IMR-90 (cell line): ENCODE results near the gene ITPR2. TPM values are rescaled to one million over a fixed set of nuclear protein-coding genes. Genes with fewer than 3 reads are reported as not detected.

ENCODE experiments used
- ATAC-seq: fragments of 200-7000 bp; cut with Tn5 transposase; 2 replicates; pipeline ENCODE4 v1.9.1; 2020; ENCODE audit warnings: low read depth, mild to moderate bottlenecking, moderate library complexity
- BruUV-seq: library from RNA; stranded (reverse); fragments of 400-500 nt; replicated peaks from 2 replicates; lab custom pipeline; 2021; lab: Mats Ljungman, UMichigan
- CTCF ChIA-PET: fragments of 300-600 bp; formaldehyde crosslinking; extraction: SDS; loops from one replicate; lab custom pipeline; 2021; ENCODE audit warnings: antibody characterized with exemption; lab: Yijun Ruan, JAX
- POLR2A ChIA-PET: fragments of 300-600 bp; sonication (Branson Sonifier 250); formaldehyde crosslinking; loops from one replicate; lab custom pipeline; 2022; ENCODE audit warnings: antibody characterized with exemption; ENCODE audit not compliant: unreplicated experiment; lab: Charles Lee
- DNase-seq: peaks from one replicate; pipeline ENCODE4 v3.0.0; 2013
- H2AFZ ChIP-seq: replicated peaks from 2 replicates; pipeline ENCODE3; 2013; ENCODE audit warnings: low read length, mild to moderate bottlenecking; ENCODE audit not compliant: poor library complexity
- H2AK5ac ChIP-seq: 2 replicates; pipeline ENCODE4 v1.6.1; 2013; ENCODE audit warnings: low read depth, low read length, inconsistent platforms
- H2AK9ac ChIP-seq: replicated peaks from 2 replicates; pipeline ENCODE3; 2013; ENCODE audit warnings: mild to moderate bottlenecking, low read depth, low read length, moderate library complexity; ENCODE audit not compliant: poor library complexity
- H2BK120ac ChIP-seq: 2 replicates; pipeline ENCODE4 v1.6.1; 2013; ENCODE audit warnings: low read depth, low read length, inconsistent platforms
- H2BK15ac ChIP-seq: 3 replicates; pipeline ENCODE4 v1.6.1; 2013; ENCODE audit warnings: low read depth, low read length, inconsistent platforms
- H2BK20ac ChIP-seq: 2 replicates; pipeline ENCODE4 v1.6.1; 2013; ENCODE audit warnings: low read depth, mild to moderate bottlenecking, inconsistent platforms, low read length, moderate library complexity
- H2BK5ac ChIP-seq: 2 replicates; pipeline ENCODE4 v1.6.1; 2013; ENCODE audit warnings: mild to moderate bottlenecking, low read depth, low read length, inconsistent platforms; ENCODE audit not compliant: poor library complexity, severe bottlenecking
- H3K14ac ChIP-seq: replicated peaks from 2 replicates; pipeline ENCODE4 v1.6.1; 2013; ENCODE audit warnings: low read depth, low read length, inconsistent platforms
- H3K18ac ChIP-seq: 2 replicates; pipeline ENCODE4 v1.6.1; 2013; ENCODE audit warnings: low read depth, low read length, control low read depth
- H3K23ac ChIP-seq: 2 replicates; pipeline ENCODE4 v1.6.1; 2013; ENCODE audit warnings: low read depth, low read length, inconsistent platforms
- H3K27ac ChIP-seq: 2 replicates; pipeline ENCODE4 v1.5.1; 2013; ENCODE audit warnings: mild to moderate bottlenecking, control low read depth, low read length; ENCODE audit not compliant: insufficient read depth
- H3K27me3 ChIP-seq: 2 replicates; pipeline ENCODE4 v1.6.1; 2013; ENCODE audit warnings: low read length; ENCODE audit not compliant: control insufficient read depth, insufficient read depth
- H3K36me3 ChIP-seq: 2 replicates; pipeline ENCODE4 v1.6.1; 2013; ENCODE audit warnings: low read length, mixed read lengths; ENCODE audit not compliant: control insufficient read depth, insufficient read depth
- H3K4ac ChIP-seq: 2 replicates; pipeline ENCODE4 v1.6.1; 2013; ENCODE audit warnings: low read depth, low read length, inconsistent platforms
- H3K4me1 ChIP-seq: 2 replicates; pipeline ENCODE4 v1.6.1; 2013; ENCODE audit warnings: low read length, mixed read lengths; ENCODE audit not compliant: control insufficient read depth, insufficient read depth
- H3K4me2 ChIP-seq: 2 replicates; pipeline ENCODE4 v1.6.1; 2013; ENCODE audit warnings: low read depth, mild to moderate bottlenecking, control low read depth, low read length, moderate library complexity
- H3K4me3 ChIP-seq: 2 replicates; pipeline ENCODE4 v1.5.1; 2013; ENCODE audit warnings: low read depth, mild to moderate bottlenecking, control low read depth, low read length, moderate library complexity; ENCODE audit not compliant: insufficient read depth
- H3K56ac ChIP-seq: 2 replicates; pipeline ENCODE4 v1.6.1; 2013; ENCODE audit warnings: low read length, inconsistent platforms; ENCODE audit not compliant: insufficient read depth; ENCODE audit errors: extremely low read depth
- H3K79me1 ChIP-seq, 2 experiments: 2 replicates each; pipeline ENCODE4 v1.6.1; 2013; ENCODE audit warnings: low read length in 2 of 2, inconsistent platforms in 1 of 2, low read depth in 1 of 2
- H3K9ac ChIP-seq: 2 replicates; pipeline ENCODE4 v1.6.1; 2013; ENCODE audit warnings: low read depth, low read length, control low read depth
- H3K9me1 ChIP-seq: 2 replicates; pipeline ENCODE4 v1.6.1; 2013; ENCODE audit warnings: low read length, inconsistent platforms; ENCODE audit not compliant: insufficient read depth
- H3K9me3 ChIP-seq: 2 replicates; pipeline ENCODE4 v1.6.1; 2013; ENCODE audit warnings: low read length; ENCODE audit not compliant: control insufficient read depth, insufficient read depth
- H4K20me1 ChIP-seq: 2 replicates; pipeline ENCODE4 v1.6.1; 2013; ENCODE audit warnings: low read length, inconsistent platforms; ENCODE audit not compliant: insufficient read depth
- H4K5ac ChIP-seq: 2 replicates; pipeline ENCODE4 v1.6.1; 2013; ENCODE audit warnings: mild to moderate bottlenecking, low read depth, low read length, control low read depth
- H4K8ac ChIP-seq, 2 experiments: 2 replicates each; pipeline ENCODE4 v1.6.1; 2013; ENCODE audit warnings: low read depth in 2 of 2, low read length in 2 of 2, control low read depth in 1 of 2, inconsistent platforms in 1 of 2
- H4K91ac ChIP-seq: 2 replicates; pipeline ENCODE4 v1.6.1; 2013; ENCODE audit warnings: low read depth, low read length, inconsistent platforms; ENCODE audit not compliant: insufficient read depth
- BHLHE40 ChIP-seq: fragments of 150-350 bp; IDR thresholded peaks from 2 replicates; pipeline ENCODE4 v1.6.1; 2016; ENCODE audit warnings: mild to moderate bottlenecking, low read depth, low read length
- CEBPB ChIP-seq: IDR thresholded peaks from 2 replicates; pipeline ENCODE4 v1.6.1; 2012; ENCODE audit warnings: low read depth, low read length, improper control_type of control experiment
- CHD1 ChIP-seq: IDR thresholded peaks from 2 replicates; pipeline ENCODE4 v1.6.1; 2012; ENCODE audit warnings: low read depth, low read length, improper control_type of control experiment
- FOS ChIP-seq: fragments of 150-350 bp; IDR thresholded peaks from 2 replicates; pipeline ENCODE4 v1.6.1; 2016; ENCODE audit warnings: low read depth, low read length
- MAFK ChIP-seq: IDR thresholded peaks from 2 replicates; pipeline ENCODE4 v1.6.1; 2012; ENCODE audit warnings: low read depth, low read length, improper control_type of control experiment
- SMC3 ChIP-seq: fragments of 150-350 bp; IDR thresholded peaks from 2 replicates; pipeline ENCODE4 v1.6.1; 2016; ENCODE audit warnings: low read depth, mild to moderate bottlenecking, antibody characterized with exemption, low read length, moderate library complexity
- WGBS, 2 experiments: methylation state at CpG; one replicate each; pipeline versions ENCODE4 v1.1.5 to v1.1.7; 2013; ENCODE audit warnings: missing lambda C conversion rate in 2 of 2; ENCODE audit not compliant: insufficient read length in 1 of 2; ENCODE audit errors: extremely low coverage in 2 of 2; 5-methylcytosine and 5-hydroxymethylcytosine counted together
- dilution Hi-C: fragments of 300-500 bp; cut with HindIII; formaldehyde crosslinking; loops from one replicate; pipeline ENCODE4 v1.14.3; 2018; ENCODE audit warnings: low sequenced_read_pairs; ENCODE audit not compliant: unreplicated experiment
- in situ Hi-C: fragments of 300-500 bp; cut with MboI; formaldehyde crosslinking; loops from 3 replicates; pipeline ENCODE4 v1.14.3; 2019; ENCODE audit warnings: low sequenced_read_pairs, inconsistent platforms, mixed read lengths
- intact Hi-C: fragments of 100-400 bp; cut with micrococcal nuclease; formaldehyde crosslinking; loops from 2 replicates; pipeline ENCODE4 v1.10.0; 2022
- polyA plus RNA-seq, 3 experiments: library from polyadenylated mRNA; depleted of rRNA; stranded (reverse); fragments of >200 nt; gene quantifications; 2 replicates each; pipeline ENCODE4 v1.2.3, GENCODE V29; 2012; ENCODE audit warnings: low replicate concordance in 1 of 3
- total RNA-seq: library from RNA; depleted of rRNA; stranded (reverse); fragments of >200 nt; gene quantifications from 2 replicates; pipeline ENCODE4 v1.2.3, GENCODE V29; 2012
- TF ChIP-seq, protein P1 (sequence below): fragments of 150-350 bp; IDR thresholded peaks from 2 replicates; pipeline ENCODE4 v1.6.1; 2016; ENCODE audit warnings: low read depth, mild to moderate bottlenecking, low read length, moderate library complexity, borderline replicate concordance
- TF ChIP-seq, protein P2 (sequence below): conservative IDR thresholded peaks from 2 replicates; pipeline ENCODE4 v1.5.1; 2012; ENCODE audit warnings: mild to moderate bottlenecking, low read depth, low read length, improper control_type of control experiment

The ITPR2 gene
- total and polyA plus RNA-seq, 2 of the 4 experiments (the other 2 are of a cell fraction): 1.2 to 9.0 TPM

- H3K36me3 ChIP-seq: no peaks in the 10 kb centered on the region
- H3K23ac ChIP-seq: peak overlapping the region; percentile 70; the same call in 1 of the 2 replicates
- intact Hi-C loops (no loop called here), dilution Hi-C loops (no loop called here), in situ Hi-C loops (no loop called here)
- POLR2A ChIA-PET: no interaction called here
- H4K20me1 ChIP-seq: no peaks in the 10 kb centered on the region
- H4K91ac ChIP-seq: no peak overlapping the region
- CTCF ChIA-PET: interaction anchor here (0.6 kb wide), 1 partner anchor 1312 kb away, joined by 3 read pairs; no protein-coding TSS in a partner anchor
- H2BK20ac ChIP-seq: no peak overlapping the region
- no peak overlapping the region for H2BK15ac ChIP-seq
- peaks cover 14% of the 10 kb centered on the region for H3K9me1 ChIP-seq
- no peak overlapping the region for H3K4me3 ChIP-seq
- no peak overlapping the region for H3K56ac ChIP-seq
- H2BK120ac ChIP-seq: peak overlapping the region; percentile 72; the same call in 1 of the 2 replicates
- no peak overlapping the region for H2AK5ac ChIP-seq
- H2AFZ ChIP-seq: no peak overlapping the region
- no peak overlapping the region for H4K8ac ChIP-seq
- H2AK9ac ChIP-seq: no peak overlapping the region
- no peak overlapping the region for H4K5ac ChIP-seq
- peaks cover 0 to 9% of the 10 kb centered on the region in 2 experiments; a peak in 1 of 4 replicates for H3K79me1 ChIP-seq
- no CpG with 5 or more reads among the region's 2 CpGs for WGBS, 2 experiments
- peak overlapping the region; percentile 32 for H2BK5ac ChIP-seq
- peak overlapping the region; percentile 4 for H3K4me2 ChIP-seq
- H3K4me1 ChIP-seq: peaks cover 22% of the 10 kb centered on the region
- H3K4ac ChIP-seq: no peak overlapping the region
- H3K18ac ChIP-seq: no peak overlapping the region
- DNase-seq: peak; percentile 75
- TF ChIP-seq CHD1 (no peak), MAFK (no peak), CEBPB (peak; percentile 45), SMC3 (no peak), FOS (no peak), BHLHE40 (peak; percentile 81; the same call in 1 of the 2 replicates)
- TF ChIP-seq, protein P1, sequence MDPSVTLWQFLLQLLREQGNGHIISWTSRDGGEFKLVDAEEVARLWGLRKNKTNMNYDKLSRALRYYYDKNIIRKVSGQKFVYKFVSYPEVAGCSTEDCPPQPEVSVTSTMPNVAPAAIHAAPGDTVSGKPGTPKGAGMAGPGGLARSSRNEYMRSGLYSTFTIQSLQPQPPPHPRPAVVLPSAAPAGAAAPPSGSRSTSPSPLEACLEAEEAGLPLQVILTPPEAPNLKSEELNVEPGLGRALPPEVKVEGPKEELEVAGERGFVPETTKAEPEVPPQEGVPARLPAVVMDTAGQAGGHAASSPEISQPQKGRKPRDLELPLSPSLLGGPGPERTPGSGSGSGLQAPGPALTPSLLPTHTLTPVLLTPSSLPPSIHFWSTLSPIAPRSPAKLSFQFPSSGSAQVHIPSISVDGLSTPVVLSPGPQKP: no peak
- TF ChIP-seq, protein P2, sequence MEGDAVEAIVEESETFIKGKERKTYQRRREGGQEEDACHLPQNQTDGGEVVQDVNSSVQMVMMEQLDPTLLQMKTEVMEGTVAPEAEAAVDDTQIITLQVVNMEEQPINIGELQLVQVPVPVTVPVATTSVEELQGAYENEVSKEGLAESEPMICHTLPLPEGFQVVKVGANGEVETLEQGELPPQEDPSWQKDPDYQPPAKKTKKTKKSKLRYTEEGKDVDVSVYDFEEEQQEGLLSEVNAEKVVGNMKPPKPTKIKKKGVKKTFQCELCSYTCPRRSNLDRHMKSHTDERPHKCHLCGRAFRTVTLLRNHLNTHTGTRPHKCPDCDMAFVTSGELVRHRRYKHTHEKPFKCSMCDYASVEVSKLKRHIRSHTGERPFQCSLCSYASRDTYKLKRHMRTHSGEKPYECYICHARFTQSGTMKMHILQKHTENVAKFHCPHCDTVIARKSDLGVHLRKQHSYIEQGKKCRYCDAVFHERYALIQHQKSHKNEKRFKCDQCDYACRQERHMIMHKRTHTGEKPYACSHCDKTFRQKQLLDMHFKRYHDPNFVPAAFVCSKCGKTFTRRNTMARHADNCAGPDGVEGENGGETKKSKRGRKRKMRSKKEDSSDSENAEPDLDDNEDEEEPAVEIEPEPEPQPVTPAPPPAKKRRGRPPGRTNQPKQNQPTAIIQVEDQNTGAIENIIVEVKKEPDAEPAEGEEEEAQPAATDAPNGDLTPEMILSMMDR: no peak
- H3K9me3 ChIP-seq: no peaks in the 10 kb centered on the region
- H3K14ac ChIP-seq: no peak overlapping the region
- BruUV-seq: no TSS peak
- H3K27me3 ChIP-seq: no peaks in the 10 kb centered on the region
- no peak overlapping the region for H3K9ac ChIP-seq
- no peak overlapping the region for H3K27ac ChIP-seq
- ATAC-seq: peak; percentile 56
These were observed 43.0 kb downstream of the ITPR2 start for GRCh38 chr12:26789731-26790644.
